Fibroblast of lung (primary cell): ENCODE results near the gene MRPS11. TPM values are rescaled to one million over a fixed set of nuclear protein-coding genes. Genes with fewer than 3 reads are reported as not detected.

Experiments used
- DNase-seq, 2 donors: peaks; one replicate each; pipeline versions ENCODE4 v3.0.0 to v3.0.0-alpha.2; 2010; ENCODE audit warnings: low read depth in 2 of 2
- H2AFZ ChIP-seq: 2 replicates; pipeline ENCODE4 v1.5.1; 2012; ENCODE audit warnings: low read length, control low read depth, inconsistent platforms
- H3K27ac ChIP-seq: 2 replicates; pipeline ENCODE4 v1.5.1; 2011; ENCODE audit warnings: low read length, control low read depth; ENCODE audit not compliant: insufficient read depth
- H3K27me3 ChIP-seq: 2 replicates; pipeline ENCODE4 v1.5.1; 2011; ENCODE audit warnings: mild to moderate bottlenecking, low read length; ENCODE audit not compliant: control insufficient read depth, insufficient read depth
- H3K36me3 ChIP-seq: 2 replicates; pipeline ENCODE4 v1.5.1; 2011; ENCODE audit warnings: low read length; ENCODE audit not compliant: control insufficient read depth, insufficient read depth
- H3K4me1 ChIP-seq: 2 replicates; pipeline ENCODE4 v1.5.1; 2011; ENCODE audit warnings: low read length; ENCODE audit not compliant: control insufficient read depth, insufficient read depth; ENCODE audit errors: extremely low read depth
- H3K4me2 ChIP-seq: 2 replicates; pipeline ENCODE4 v1.5.1; 2011; ENCODE audit warnings: low read length, control low read depth; ENCODE audit not compliant: insufficient read depth; ENCODE audit errors: extremely low read depth
- H3K4me3 ChIP-seq, 4 experiments: fragments of 200-600 bp in 1 of 4; sonication (generic) in 1 of 4; replicated peaks in 1 of 4; 2 replicates each; pipeline ENCODE4 v1.5.1; 2011 to 2016; ENCODE audit warnings: low read length in 4 of 4, low read depth in 3 of 4, mild to moderate bottlenecking in 3 of 4, control low read depth in 2 of 4, inconsistent platforms in 1 of 4, mixed read lengths in 1 of 4; ENCODE audit not compliant: insufficient read depth in 1 of 4; ENCODE audit errors: control extremely low read depth in 1 of 4
- H3K79me2 ChIP-seq: 2 replicates; pipeline ENCODE4 v1.5.1; 2012; ENCODE audit warnings: mild to moderate bottlenecking, low read length, inconsistent platforms; ENCODE audit not compliant: control insufficient read depth, insufficient read depth
- H3K9ac ChIP-seq: 2 replicates; pipeline ENCODE4 v1.5.1; 2011; ENCODE audit warnings: mild to moderate bottlenecking, low read length, control low read depth; ENCODE audit not compliant: insufficient read depth
- H3K9me3 ChIP-seq: 2 replicates; pipeline ENCODE4 v1.5.1; 2012; ENCODE audit warnings: low read depth, low read length; ENCODE audit not compliant: control insufficient read depth, insufficient read depth
- H4K20me1 ChIP-seq: 2 replicates; pipeline ENCODE4 v1.5.1; 2011; ENCODE audit warnings: low read length; ENCODE audit not compliant: control insufficient read depth, insufficient read depth; ENCODE audit errors: extremely low read depth
- CTCF ChIP-seq, 2 donors: IDR thresholded peaks in 1 of 2; conservative IDR thresholded peaks in 1 of 2; 1 replicate in 1 of 2; 2 replicates in 1 of 2; pipeline ENCODE4 v1.5.1; 2011 to 2012; ENCODE audit warnings: low read length in 2 of 2, control low read depth in 1 of 2, inconsistent platforms in 1 of 2, low read depth in 1 of 2, mild to moderate bottlenecking in 1 of 2
- EZH2 ChIP-seq: IDR thresholded peaks from 2 replicates; pipeline ENCODE4 v1.5.1; 2012; ENCODE audit warnings: low read length, control low read depth, mild to moderate bottlenecking; ENCODE audit errors: missing control alignments
- polyA plus RNA-seq, 2 donors: library from polyadenylated mRNA; depleted of rRNA in 1 of 2; stranded (reverse) in 1 of 2; unstranded in 1 of 2; fragments of >200 nt; gene quantifications; 2 replicates each; pipeline ENCODE4 v1.2.1, GENCODE V29; 2011 to 2012; ENCODE audit warnings: missing spikeins in 1 of 2
- total RNA-seq: library from RNA; depleted of rRNA; stranded (reverse); fragments of >200 nt; gene quantifications from 2 replicates; pipeline ENCODE4 v1.2.1, GENCODE V29; 2014

MRPS11 gene
- total and polyA plus RNA-seq, 2 donors (not counting 1 experiment from before 2014, with no cell fraction given): 27.1 to 46.4 TPM

GRCh38 chr15:88487796-88488523, 20.5 kb downstream of the MRPS11 start:
- Histone ChIP-seq H2AFZ (no peak overlapping the region), H3K79me2 (no peaks in the 10 kb centered on the region), H3K9ac (no peak overlapping the region), H3K27me3 (no peaks in the 10 kb centered on the region), H3K27ac (no peak overlapping the region), H3K4me3 (no peak overlapping the region), H4K20me1 (no peaks in the 10 kb centered on the region), H3K9me3 (no peaks in the 10 kb centered on the region), H3K36me3 (no peaks in the 10 kb centered on the region), H3K4me1 (no peaks in the 10 kb centered on the region), H3K4me2 (no peak overlapping the region)
- TF ChIP-seq EZH2 (no peak), CTCF (conservative IDR thresholded peaks at IDR 0.05 in 1 of 2, IDR thresholded peaks at IDR 0.05 in 1 of 2; ENCODE audit: low read depth in 1 of 2, low read length in 2 of 2) (no peak)
- no peak for DNase-seq

- Histone ChIP-seq H3K27ac (no peak overlapping the region), H2AFZ (no peak overlapping the region), H3K36me3 (no peaks in the 10 kb centered on the region), H3K4me2 (no peak overlapping the region), H4K20me1 (no peaks in the 10 kb centered on the region), H3K4me1 (no peaks in the 10 kb centered on the region), H3K9me3 (no peaks in the 10 kb centered on the region), H3K4me3 (no peak overlapping the region), H3K9ac (no peak overlapping the region), H3K79me2 (no peaks in the 10 kb centered on the region), H3K27me3 (no peaks in the 10 kb centered on the region)
- TF ChIP-seq EZH2 (no peak), CTCF (conservative IDR thresholded peaks at IDR 0.05 in 1 of 2, IDR thresholded peaks at IDR 0.05 in 1 of 2; ENCODE audit: low read depth in 1 of 2, low read length in 2 of 2) (no peak)
- DNase-seq: no peak
Observed at GRCh38 chr15:88489321-88489720, 21.8 kb downstream of the MRPS11 start.

- no peak for DNase-seq
- H3K9ac ChIP-seq: no peak overlapping the region
- no peaks in the 10 kb centered on the region for H3K9me3 ChIP-seq
- no peak overlapping the region for H2AFZ ChIP-seq
- TF ChIP-seq CTCF (conservative IDR thresholded peaks at IDR 0.05 in 1 of 2, IDR thresholded peaks at IDR 0.05 in 1 of 2; ENCODE audit: low read depth in 1 of 2, low read length in 2 of 2) (no peak), EZH2 (no peak)
- H3K4me3 ChIP-seq: no peak overlapping the region
- H3K36me3 ChIP-seq: no peaks in the 10 kb centered on the region
- no peaks in the 10 kb centered on the region for H4K20me1 ChIP-seq
- H3K4me1 ChIP-seq: no peaks in the 10 kb centered on the region
- H3K27me3 ChIP-seq: no peaks in the 10 kb centered on the region
- no peak overlapping the region for H3K4me2 ChIP-seq
- H3K27ac ChIP-seq: no peak overlapping the region
- H3K79me2 ChIP-seq: no peaks in the 10 kb centered on the region
Observed at GRCh38 chr15:88490036-88490435, 22.5 kb downstream of the MRPS11 start.
